Stimulated activated CD8-positive, alpha-beta memory T cell treated with anti-CD3 and anti-CD28 coated beads, Interleukin-15, amount 100 ng/mL, for 24 hours (primary cell): Measurements from ENCODE around the gene CACNG5.
"Not testable (repeated sequence)": the region's sequence is repeated elsewhere in the genome, so short reads cannot be mapped to it uniquely, and the experiment has no call there.

Experiments used
- DNase-seq: peaks from one replicate; pipeline ENCODE4 v3.0.0-alpha.2; 2020; ENCODE audit warnings: low read depth

CACNG5 gene

GRCh38 chr17:66849851-66850580, 15.1 kb downstream of the CACNG5 start:
- no peak for DNase-seq

DNA sequence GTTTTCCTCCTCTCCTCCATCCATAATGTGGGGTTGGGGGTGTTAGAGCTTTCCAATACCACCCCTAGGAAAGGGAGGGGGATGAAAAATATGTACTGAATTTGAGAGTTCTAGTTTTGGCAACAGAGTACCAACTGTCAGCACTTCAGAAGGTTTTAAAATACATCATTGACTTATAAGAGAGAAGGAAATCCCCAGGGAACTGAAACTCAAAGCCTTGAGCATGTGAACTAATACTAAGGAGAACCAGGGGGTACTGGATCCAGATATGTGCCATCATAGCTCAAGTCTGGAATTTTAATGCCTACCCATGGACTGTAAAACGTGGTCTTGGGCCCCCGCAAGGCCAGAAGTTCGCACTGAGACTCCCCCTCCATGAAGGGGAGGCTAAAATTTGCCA, 15.8 kb downstream of the CACNG5 start:
- no peak for DNase-seq

DNA sequence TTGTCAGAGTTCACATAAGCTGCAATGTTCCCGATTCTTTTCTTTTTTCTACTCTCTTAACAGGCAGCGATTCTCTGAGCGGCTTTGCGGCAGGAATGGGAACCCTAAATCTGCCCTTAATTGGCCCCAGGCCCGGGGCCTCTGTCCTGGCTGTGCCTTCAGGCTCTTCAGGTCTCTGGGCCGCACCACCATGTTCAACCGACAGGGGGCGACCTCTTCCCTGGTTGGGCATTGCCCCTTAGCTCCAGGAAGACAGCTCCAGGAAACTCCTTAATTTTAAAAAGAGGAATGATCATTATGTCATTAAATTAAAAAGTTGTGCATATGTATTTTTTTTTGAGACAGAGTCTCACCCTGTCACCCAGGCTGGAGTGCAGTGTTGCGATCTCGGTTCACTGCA, 20.3 kb downstream of the CACNG5 start:
- DNase-seq = peak; percentile 6

DNA sequence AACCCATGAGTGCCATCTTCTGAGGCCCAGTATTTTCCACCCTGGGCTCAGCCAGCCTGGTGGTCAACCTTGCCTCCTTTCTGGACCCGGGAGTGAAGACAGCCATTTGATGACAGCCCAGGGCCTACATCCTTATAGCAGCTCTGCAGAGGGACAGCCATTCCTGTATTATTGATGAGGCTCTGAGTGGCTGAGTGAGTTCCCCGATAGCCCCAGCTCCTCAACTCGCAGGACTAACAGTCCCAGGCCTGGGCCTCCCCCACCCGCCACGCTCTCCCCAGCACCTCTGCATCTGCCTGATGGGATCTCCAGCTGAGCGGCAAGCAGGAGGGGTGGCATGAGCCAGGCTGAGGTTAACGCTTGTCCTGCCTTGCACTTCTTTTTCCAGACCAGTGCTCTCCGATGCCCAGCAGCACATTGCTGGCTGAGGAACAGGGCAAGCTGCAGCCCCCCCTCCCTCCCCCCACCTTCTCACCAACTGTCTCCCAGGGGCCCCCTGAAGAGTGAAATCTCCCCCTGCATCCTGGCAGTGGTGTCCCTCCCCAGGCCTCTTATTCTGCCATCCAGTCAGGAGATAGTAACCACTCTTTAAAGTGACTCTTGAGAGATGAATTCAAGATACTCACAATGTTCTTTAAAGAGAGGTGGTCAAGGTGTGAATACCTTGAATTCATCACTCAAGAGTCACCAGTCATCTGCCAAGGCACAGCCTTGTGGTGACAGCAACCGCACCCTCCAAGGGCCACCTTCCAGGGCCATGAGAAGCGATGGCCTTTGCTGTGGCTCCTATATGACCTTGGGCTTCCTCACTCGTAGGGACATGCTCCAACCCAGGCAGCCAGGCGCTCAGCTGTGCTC, 23.5 kb downstream of the CACNG5 start:
- no peak for DNase-seq

DNA sequence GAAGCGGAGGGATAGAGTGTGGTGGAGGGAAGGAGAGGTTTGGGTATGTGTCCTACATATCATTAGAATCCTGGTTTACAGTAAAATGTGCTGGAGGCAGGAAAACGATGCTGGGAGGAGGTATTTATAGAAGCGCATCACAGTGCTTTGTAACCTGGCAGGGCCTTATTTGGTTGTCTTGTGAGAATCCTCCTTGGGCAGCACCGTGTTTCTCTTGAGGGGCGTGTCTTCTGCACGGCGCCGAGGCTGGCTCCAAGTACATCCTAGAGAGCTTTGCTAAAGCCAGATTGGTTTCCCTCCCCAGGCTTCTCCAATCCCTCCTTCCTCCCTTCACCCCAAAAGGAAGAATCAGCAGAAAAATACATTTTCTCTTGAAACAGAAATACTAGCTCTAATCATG, 24.4 kb downstream of the CACNG5 start:
- no peak for DNase-seq

DNA sequence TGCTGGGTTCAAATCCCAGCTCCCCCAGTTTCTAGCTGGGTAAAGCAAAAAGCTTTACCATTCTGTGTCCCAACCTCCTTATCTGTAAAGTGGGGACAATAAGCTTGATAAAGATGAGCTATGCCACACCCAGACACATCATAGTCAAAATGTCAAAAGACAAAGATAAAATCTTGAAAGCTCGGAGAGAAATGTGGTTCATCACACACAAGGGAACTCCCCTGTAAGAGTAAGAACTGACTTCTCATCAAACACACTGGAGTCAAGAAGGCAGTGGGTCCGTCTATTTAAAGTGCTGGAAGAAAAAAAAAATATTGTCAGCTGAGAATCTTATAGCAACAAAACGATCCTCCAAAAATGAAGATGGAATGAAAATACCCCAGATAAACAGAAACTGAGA, 25.3 kb downstream of the CACNG5 start:
- no peak for DNase-seq

DNA sequence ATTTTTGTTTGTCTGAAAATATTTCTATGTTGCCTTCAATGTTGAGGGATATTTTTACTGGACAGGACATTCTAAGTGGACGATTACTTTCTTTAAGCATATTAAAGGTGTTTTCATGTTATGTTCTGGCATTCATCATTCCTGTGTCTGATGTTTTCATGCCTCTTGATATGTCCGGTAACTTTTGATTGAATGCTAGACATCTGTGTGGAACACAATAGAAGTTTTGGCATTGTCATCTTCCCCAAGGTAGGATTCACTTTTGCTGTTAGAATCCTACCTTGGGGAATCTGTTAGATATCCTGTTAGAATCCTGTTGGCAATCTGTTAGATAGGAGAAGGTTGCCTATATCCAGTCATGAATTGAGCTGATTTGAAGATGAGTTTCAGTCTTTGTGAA, 28.9 kb downstream of the CACNG5 start:
- no peak for DNase-seq

DNA sequence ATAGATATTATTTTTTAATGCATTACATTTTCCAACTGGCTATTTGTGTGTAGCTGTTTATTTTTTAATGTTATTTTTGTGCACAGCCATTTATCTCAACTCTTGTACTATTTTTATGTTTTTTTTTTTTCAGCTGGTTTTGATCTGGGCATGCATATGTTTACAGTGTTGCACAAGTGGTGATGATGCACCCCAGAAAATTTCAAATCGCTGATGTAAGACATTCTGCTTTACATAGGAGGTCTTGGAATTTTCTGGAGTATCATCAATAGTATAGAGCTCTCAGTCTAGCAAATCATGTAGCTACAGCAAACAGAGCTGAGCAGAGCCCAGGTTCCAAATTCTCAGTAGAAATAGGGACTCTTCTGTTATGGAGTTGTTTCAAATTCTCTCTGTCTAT, 30.2 kb downstream of the CACNG5 start:
- DNase-seq = no peak

GRCh38 chr17:66873962-66874361, 39.0 kb downstream of the CACNG5 start:
- no peak for DNase-seq

DNA sequence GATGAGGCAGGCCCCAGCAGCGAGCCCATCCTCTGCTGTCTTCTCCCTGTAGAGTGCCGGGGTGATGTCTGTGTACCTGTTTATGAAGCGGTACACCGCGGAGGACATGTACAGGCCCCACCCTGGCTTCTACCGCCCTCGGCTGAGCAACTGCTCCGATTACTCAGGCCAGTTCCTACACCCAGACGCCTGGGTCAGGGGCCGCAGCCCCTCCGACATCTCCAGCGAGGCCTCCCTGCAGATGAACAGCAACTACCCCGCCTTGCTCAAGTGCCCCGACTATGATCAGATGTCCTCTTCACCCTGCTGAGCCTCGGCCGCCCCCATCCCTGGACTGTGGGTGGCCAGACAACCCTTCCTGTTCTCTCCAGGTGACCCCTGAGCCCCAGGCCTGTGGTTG, 50.0 kb downstream of the CACNG5 start:
- DNase-seq = no peak

- DNase-seq = no peak
Measured at GRCh38 chr17:66885417-66885816, 50.5 kb downstream of the CACNG5 start.

GRCh38 chr17:66889480-66890230, 54.7 kb downstream of the CACNG5 start:
- DNase-seq = no peak

- no peak for DNase-seq
Measured at GRCh38 chr17:66892246-66892645, 57.3 kb downstream of the CACNG5 start.

GRCh38 chr17:66893382-66893781, 58.5 kb downstream of the CACNG5 start:
- no peak for DNase-seq

DNA sequence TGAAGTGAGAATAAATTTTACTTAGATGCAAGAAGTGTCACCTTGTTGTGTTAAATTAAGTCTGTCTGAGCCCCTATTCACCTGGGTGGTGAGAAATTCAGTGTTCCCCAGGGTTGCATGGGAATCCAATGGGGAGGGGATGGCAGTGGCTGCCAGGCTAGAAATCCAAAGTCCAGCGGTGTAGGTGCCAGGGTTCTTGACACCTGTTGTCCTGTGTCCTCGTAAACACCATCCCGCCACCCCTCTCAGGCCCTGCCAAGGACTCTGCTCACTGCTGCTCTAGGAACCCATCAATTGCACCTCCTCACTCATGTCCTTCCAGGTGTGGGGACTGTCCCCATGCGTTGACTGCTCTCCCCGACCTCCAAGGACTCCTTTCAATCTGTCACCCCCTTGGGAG, 58.9 kb downstream of the CACNG5 start:
- DNase-seq = no peak

- no peak for DNase-seq
Measured at GRCh38 chr17:66897141-66897540, 62.2 kb downstream of the CACNG5 start.

- DNase-seq = no peak
Measured at GRCh38 chr17:66898536-66898935, 63.6 kb downstream of the CACNG5 start.

DNA sequence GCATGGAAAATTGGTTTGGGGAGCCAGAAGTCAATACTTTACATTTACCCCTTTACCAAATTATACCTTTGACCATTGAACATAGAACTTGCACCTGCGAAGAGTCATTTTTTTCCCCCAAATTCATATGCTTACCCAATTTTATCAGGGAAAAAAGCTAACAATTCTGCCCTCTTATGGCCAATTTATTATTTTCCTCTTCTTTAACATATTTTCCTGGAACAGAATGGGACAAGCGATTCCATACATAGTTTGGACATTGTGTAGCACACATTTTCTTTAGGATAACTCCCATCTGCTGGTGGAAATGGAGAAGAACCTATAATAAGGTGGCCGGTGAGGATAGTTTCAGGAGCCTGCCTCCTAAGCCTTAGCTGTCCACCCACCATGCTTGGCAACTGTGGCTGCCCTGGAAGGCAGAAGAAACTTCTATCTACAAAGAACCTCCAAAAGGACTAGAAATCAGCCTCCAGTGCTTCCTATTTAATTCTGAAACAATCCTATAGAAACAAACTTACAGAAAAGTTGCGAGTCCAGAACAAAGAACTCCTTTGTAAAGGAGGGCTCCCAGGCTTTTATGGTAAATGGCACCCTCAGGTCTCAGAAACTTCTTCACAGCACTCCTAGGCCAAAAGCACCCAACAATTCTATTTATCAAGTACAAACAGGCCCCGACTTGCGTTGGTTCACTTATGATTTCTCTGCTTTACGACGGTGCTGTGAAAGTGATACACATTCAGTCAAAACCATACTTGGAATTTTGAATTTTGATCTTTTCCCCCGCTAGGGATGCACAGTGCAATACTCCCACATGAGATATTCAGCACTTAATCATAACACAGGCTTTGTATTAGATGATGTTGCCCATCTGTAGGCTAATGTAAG, 65.5 kb downstream of the CACNG5 start:
- no peak for DNase-seq

DNA sequence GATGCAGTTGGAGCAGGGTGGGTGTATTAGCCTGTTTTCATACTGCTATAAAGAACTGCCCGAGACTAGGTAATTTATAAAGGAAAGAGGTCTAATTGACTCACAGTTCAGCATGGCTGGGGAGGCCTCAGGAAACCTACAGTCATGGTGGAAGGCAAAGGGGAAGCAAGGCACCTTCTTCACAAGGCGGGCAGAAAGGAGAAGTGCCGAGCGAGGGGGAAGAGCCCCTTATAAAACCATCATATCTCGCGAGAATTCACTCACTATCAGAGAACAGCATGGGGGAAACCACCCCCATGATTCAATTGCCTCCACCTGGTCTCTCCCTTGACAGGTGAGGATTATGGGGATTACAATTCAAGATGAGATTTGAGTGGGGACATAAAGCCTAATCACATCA, 68.4 kb downstream of the CACNG5 start:
- DNase-seq = not testable (repeated sequence)

- no peak for DNase-seq
Measured at GRCh38 chr17:66903781-66904180, 68.9 kb downstream of the CACNG5 start.

DNA sequence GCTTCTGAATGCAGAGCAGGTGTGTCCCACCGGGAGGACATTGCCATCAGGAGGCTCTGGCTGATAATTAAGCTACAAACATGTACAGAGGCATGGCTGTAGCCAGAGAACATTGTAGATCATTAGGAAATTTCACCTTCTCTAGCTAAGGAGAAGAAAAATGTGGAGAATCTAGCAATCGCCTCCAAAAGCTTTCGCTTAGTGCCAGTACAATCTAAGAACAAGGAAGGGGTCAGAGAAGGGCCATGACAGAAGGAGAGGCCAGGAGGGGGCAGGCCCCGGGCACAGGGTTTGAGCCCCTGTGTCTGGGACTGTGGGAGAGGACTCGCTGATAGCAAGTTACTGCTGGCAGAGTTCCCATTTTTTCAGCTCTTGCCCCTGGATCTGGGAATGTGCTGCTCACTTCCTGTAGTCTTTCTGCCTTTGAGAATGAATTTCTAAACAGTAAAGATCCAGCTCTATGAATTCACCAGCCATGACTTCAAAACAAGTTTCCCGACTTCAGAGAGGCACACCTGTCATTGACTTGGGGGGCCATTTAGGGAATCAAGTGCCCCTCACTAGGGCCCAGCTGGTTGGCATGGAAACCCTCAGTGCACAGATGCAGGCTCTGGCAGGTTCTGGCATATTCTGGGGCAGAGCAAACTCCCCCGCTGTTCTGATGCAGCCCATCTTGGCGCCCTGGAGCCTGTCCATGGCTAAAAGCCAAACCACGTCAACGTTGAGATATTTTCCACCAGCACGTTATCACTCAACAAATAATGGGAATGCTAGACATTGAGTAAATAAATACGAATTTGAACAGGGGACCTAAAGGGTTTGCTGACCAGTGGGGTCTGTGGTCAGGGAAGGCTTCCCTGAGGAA, 70.1 kb downstream of the CACNG5 start:
- DNase-seq = no peak
